PC-9 (cell line): ENCODE results near the gene EZH2. TPM values are rescaled to one million over a fixed set of nuclear protein-coding genes. Genes with fewer than 3 reads are reported as not detected.

ENCODE experiments used
- BruUV-seq: library from RNA; stranded (reverse); fragments of 400-500 nt; replicated peaks from 2 replicates; lab custom pipeline; 2021; lab: Mats Ljungman, UMichigan
- CTCF ChIA-PET: fragments of 300-600 bp; sonication (Branson Sonifier 250); formaldehyde crosslinking; loops from one replicate; lab custom pipeline; 2022; ENCODE audit warnings: antibody characterized with exemption; lab: Charles Lee
- POLR2A ChIA-PET: fragments of 300-600 bp; sonication (Branson Sonifier 250); formaldehyde crosslinking; loops from one replicate; lab custom pipeline; 2022; ENCODE audit warnings: antibody characterized with exemption; ENCODE audit not compliant: unreplicated experiment; lab: Charles Lee
- DNase-seq, 2 experiments: peaks; one replicate each; pipeline versions ENCODE4 v3.0.0 to v3.0.0-alpha.2; 2015 to 2022; ENCODE audit warnings: mixed read lengths in 1 of 2
- H2AFZ ChIP-seq: fragments of 200-600 bp; sonication (generic); 2 replicates; pipeline ENCODE4 v1.8.1; 2017; ENCODE audit warnings: antibody characterized with exemption
- H3F3A ChIP-seq: fragments of 200-600 bp; sonication (generic); 2 replicates; pipeline ENCODE4 v1.8.1; 2017; ENCODE audit warnings: antibody characterized with exemption, mild to moderate bottlenecking, low read depth; ENCODE audit not compliant: insufficient read depth
- H3K27ac ChIP-seq: fragments of 200-600 bp; sonication (generic); 2 replicates; pipeline ENCODE4 v1.6.1; 2016; ENCODE audit warnings: mixed run types
- H3K27me3 ChIP-seq: fragments of 200-600 bp; sonication (generic); 2 replicates; pipeline ENCODE4 v1.6.1; 2016; ENCODE audit warnings: low read depth, mixed run types; ENCODE audit not compliant: insufficient read depth
- H3K36me3 ChIP-seq: fragments of 200-600 bp; sonication (generic); 2 replicates; pipeline ENCODE4 v1.6.1; 2016; ENCODE audit warnings: low read depth, mixed run types
- H3K4me1 ChIP-seq: fragments of 200-600 bp; sonication (generic); replicated peaks from 2 replicates; pipeline ENCODE4 v1.6.1; 2016; ENCODE audit warnings: mixed run types; ENCODE audit not compliant: insufficient read depth
- H3K4me2 ChIP-seq: fragments of 200-600 bp; sonication (generic); 2 replicates; pipeline ENCODE4 v1.6.1; 2017; ENCODE audit warnings: mixed run types
- H3K4me3 ChIP-seq: fragments of 200-600 bp; sonication (generic); 2 replicates; pipeline ENCODE4 v1.6.1; 2016; ENCODE audit warnings: mixed run types
- H3K79me2 ChIP-seq: fragments of 200-600 bp; sonication (generic); 2 replicates; pipeline ENCODE4 v1.6.1; 2017; ENCODE audit warnings: low read depth, mixed run types
- H3K9me2 ChIP-seq: fragments of 200-600 bp; sonication (generic); 2 replicates; pipeline ENCODE4 v1.8.1; 2017; ENCODE audit warnings: mild to moderate bottlenecking; ENCODE audit not compliant: insufficient read depth
- H3K9me3 ChIP-seq: fragments of 200-600 bp; sonication (generic); 2 replicates; pipeline ENCODE4 v1.8.1; 2016; ENCODE audit warnings: low read depth; ENCODE audit not compliant: insufficient read depth
- H4K20me1 ChIP-seq: fragments of 200-600 bp; sonication (generic); 2 replicates; pipeline ENCODE4 v1.8.1; 2017; ENCODE audit not compliant: insufficient read depth
- EZH2 ChIP-seq: fragments of 200-600 bp; sonication (generic); IDR thresholded peaks from 2 replicates; pipeline ENCODE4 v1.8.0; 2017; ENCODE audit warnings: antibody characterized with exemption, low read depth
- intact Hi-C: fragments of 100-400 bp; cut with micrococcal nuclease; formaldehyde crosslinking; loops from one replicate; pipeline ENCODE4 v1.10.0; 2022; ENCODE audit not compliant: unreplicated experiment
- total RNA-seq: library from RNA; stranded (reverse); gene quantifications from 2 replicates; pipeline ENCODE4 v1.2.3, GENCODE V29; 2021
- TF ChIP-seq, protein P1 (sequence below): fragments of 200-600 bp; sonication (generic); conservative IDR thresholded peaks from 2 replicates; pipeline ENCODE4 v1.6.1; 2017; ENCODE audit warnings: mixed run types, antibody characterized with exemption, mild to moderate bottlenecking, moderate library complexity

EZH2 gene
- total RNA-seq, 1 experiment from 2014 or later: 48.6 TPM

DNA sequence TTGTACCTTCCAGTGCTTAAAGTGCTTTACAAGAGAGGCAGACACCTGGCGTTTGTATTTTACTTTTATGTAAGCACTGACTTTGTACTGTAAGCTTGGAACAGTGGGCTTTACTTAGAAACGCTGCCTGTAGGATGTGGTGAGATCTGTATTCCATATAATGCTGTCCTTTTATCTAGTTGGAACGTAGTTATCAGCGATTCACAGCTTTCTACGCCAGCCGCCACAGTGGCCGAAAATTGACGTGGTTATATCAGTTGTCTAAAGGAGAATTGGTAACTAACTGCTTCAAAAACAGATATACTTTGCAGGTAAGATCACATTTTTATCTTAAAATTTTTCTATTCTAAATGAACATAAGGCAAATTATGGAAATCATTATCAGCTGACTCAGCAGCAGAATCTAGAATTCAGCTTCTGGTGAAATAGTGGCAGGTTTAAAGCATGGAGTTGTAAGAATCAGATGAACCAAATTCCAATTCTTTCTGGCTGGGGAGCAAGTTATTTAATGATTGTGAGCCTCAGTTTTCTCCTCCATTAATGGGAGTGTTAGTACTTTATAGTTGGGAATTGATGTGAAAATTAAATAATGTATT, 93.9 kb downstream of the EZH2 start:
- Histone ChIP-seq H3K27ac (no peak overlapping the region), H3K4me3 (no peak overlapping the region), H3F3A (no peaks in the 10 kb centered on the region; the same call in 1 of the 2 replicates), H3K9me2 (no peaks in the 10 kb centered on the region), H3K4me2 (no peak overlapping the region), H3K27me3 (no peaks in the 10 kb centered on the region), H3K36me3 (peaks cover 56% of the 10 kb centered on the region), H3K4me1 (no peaks in the 10 kb centered on the region), H3K9me3 (no peaks in the 10 kb centered on the region), H3K79me2 (no peaks in the 10 kb centered on the region), H4K20me1 (no peaks in the 10 kb centered on the region), H2AFZ (no peak overlapping the region)
- ChIA-PET CTCF (no interaction called here), POLR2A (no interaction called here)
- intact Hi-C loops: no loop called here
- no peak for TF ChIP-seq EZH2
- TF ChIP-seq, protein P1, sequence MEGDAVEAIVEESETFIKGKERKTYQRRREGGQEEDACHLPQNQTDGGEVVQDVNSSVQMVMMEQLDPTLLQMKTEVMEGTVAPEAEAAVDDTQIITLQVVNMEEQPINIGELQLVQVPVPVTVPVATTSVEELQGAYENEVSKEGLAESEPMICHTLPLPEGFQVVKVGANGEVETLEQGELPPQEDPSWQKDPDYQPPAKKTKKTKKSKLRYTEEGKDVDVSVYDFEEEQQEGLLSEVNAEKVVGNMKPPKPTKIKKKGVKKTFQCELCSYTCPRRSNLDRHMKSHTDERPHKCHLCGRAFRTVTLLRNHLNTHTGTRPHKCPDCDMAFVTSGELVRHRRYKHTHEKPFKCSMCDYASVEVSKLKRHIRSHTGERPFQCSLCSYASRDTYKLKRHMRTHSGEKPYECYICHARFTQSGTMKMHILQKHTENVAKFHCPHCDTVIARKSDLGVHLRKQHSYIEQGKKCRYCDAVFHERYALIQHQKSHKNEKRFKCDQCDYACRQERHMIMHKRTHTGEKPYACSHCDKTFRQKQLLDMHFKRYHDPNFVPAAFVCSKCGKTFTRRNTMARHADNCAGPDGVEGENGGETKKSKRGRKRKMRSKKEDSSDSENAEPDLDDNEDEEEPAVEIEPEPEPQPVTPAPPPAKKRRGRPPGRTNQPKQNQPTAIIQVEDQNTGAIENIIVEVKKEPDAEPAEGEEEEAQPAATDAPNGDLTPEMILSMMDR: no peak
- no peak for DNase-seq
- no TSS peak for BruUV-seq

DNA sequence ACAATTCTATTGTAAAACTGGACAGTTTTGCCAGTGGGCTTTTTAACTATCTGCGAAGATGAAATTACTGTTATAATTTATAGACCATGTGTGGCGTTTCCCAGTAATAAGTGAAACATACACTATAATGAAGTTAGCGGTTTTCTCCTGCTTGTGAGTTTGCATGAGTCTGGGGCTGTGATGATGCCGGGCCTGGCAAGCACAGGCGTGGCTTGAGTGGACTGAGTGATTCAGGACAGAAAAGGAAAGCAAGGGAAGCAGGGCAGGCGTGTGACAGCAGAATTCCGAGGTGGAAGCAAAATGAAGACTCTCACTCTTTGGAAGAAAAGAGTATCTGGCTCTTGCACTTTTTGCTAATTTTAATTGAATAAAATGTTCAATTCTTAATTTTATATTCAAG, 94.9 kb downstream of the EZH2 start:
- intact Hi-C loops: no loop called here
- Histone ChIP-seq H3K27me3 (no peaks in the 10 kb centered on the region), H3K4me1 (no peaks in the 10 kb centered on the region), H3K4me2 (no peak overlapping the region), H2AFZ (no peak overlapping the region), H3K27ac (no peak overlapping the region), H3K4me3 (no peak overlapping the region), H4K20me1 (no peaks in the 10 kb centered on the region), H3K9me2 (no peaks in the 10 kb centered on the region), H3K79me2 (no peaks in the 10 kb centered on the region), H3K36me3 (peaks cover 51% of the 10 kb centered on the region), H3K9me3 (no peaks in the 10 kb centered on the region), H3F3A (no peaks in the 10 kb centered on the region; the same call in 1 of the 2 replicates)
- no peak for DNase-seq
- TF ChIP-seq EZH2: no peak
- TF ChIP-seq, protein P1: no peak
- no TSS peak for BruUV-seq
- CTCF ChIA-PET: no interaction called here
- POLR2A ChIA-PET: no interaction called here

DNA sequence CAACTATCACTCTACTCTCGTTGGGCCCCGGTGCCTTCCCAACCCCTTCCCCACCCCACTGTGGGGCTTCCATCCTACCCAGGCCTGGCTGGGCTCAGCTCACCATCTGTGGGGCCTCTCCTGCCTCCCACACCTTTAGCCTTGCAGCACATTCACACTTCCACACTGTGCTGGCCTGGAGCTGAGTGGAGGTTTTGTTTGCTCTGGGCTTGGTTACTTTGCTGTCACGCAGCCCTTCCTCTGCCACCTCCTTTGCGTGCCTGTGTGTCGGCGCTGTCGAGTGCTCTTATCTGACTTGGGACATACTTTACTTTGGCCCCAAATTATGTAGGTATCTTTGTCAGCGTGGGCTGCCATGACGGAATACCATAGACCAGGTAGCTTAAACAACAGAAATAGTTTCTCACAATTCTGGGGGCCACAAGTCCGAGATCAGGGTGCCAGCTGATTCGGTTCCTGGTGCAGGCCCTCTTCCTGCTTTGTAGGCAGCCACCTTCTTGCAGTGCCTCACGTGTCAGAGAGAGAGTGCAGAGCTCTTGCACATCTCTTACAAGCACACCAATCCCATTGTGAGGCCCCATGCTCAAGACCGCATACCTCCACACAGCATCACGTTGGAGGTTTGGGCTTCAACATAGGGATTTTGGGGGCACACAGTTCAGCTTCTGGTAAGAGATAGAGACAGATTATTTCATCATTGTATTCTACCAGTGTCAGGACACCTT, 96.4 kb downstream of the EZH2 start:
- intact Hi-C loops: no loop called here
- no peak overlapping the region for H2AFZ ChIP-seq
- CTCF ChIA-PET: no interaction called here
- no peaks in the 10 kb centered on the region; the same call in 1 of the 2 replicates for H3F3A ChIP-seq
- BruUV-seq: no TSS peak
- no peak for TF ChIP-seq EZH2
- TF ChIP-seq, protein P1: no peak
- POLR2A ChIA-PET: interaction anchor here (0.6 kb wide), 1 partner anchor 20 kb away, joined by 14 read pairs; no protein-coding TSS in a partner anchor
- no peaks in the 10 kb centered on the region for H3K27me3 ChIP-seq
- H3K4me3 ChIP-seq: no peak overlapping the region
- DNase-seq: no peak
- H3K27ac ChIP-seq: no peak overlapping the region
- H3K36me3 ChIP-seq: peaks cover 50% of the 10 kb centered on the region
- H4K20me1 ChIP-seq: peaks cover under 1% of the 10 kb centered on the region; the same call in 1 of the 2 replicates
- H3K79me2 ChIP-seq: no peaks in the 10 kb centered on the region
- no peak overlapping the region for H3K4me2 ChIP-seq
- no peaks in the 10 kb centered on the region for H3K9me3 ChIP-seq
- H3K9me2 ChIP-seq: no peaks in the 10 kb centered on the region
- H3K4me1 ChIP-seq: no peaks in the 10 kb centered on the region
